NCI-H82 treated with DMSO at 0.1 percent for 48 hours (cell line): ENCODE results near the gene SNX9.
"Not testable (repeated sequence)": the region's sequence is repeated elsewhere in the genome, so short reads cannot be mapped to it uniquely, and the experiment has no call there.

Experiments
- DNase-seq: peaks from one replicate; lab custom pipeline; 2025; ENCODE audit not compliant: unreplicated experiment; lab: John Stamatoyannopoulos, UW

The SNX9 gene

GRCh38 chr6:157830354-157831017 is 7.4 kb downstream of the SNX9 start:
- DNase-seq, result peak; percentile 59

- DNase-seq, result peak; percentile 88
These were observed 7.9 kb downstream of the SNX9 start for GRCh38 chr6:157831018-157831369.

DNA sequence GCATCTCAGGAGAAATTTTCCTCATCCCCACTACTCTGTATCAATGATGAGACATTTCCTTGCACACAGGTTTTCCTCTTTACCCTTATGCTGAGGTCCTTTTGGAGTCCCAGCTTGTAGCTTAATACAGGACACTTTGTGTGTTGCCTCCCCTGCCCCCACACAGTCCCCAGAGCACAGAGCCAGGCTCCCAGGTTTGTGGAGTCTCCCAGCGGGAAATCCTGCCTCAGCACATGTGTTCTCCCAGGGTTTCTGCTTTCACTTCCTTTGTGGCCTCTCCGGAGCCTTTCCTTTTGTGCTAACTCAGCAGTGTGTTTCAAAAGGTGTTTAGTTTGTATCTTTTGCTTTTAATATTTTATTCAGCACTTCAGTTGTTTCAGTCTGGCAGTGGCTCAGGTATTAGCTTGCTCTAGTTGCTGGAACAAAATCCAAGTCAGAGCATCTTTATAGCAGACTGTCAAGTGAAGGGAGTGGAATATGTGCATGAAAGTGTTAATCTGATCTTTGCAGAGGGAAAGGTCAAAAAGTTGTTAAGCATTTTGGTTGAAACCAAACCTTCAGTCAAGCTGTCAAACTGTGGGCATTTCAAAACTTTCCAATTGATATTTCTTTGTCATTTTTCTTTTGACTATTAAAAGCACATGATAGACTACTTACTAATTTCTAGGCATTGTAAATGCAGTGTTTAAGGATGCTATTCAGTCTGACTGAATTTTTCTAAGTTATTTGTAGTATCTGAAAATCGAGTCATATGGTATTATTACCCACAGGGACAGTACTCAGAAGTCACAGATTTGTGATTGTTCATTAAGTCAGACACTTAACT is 8.6 kb downstream of the SNX9 start:
- DNase-seq, result peak; percentile 88

DNA sequence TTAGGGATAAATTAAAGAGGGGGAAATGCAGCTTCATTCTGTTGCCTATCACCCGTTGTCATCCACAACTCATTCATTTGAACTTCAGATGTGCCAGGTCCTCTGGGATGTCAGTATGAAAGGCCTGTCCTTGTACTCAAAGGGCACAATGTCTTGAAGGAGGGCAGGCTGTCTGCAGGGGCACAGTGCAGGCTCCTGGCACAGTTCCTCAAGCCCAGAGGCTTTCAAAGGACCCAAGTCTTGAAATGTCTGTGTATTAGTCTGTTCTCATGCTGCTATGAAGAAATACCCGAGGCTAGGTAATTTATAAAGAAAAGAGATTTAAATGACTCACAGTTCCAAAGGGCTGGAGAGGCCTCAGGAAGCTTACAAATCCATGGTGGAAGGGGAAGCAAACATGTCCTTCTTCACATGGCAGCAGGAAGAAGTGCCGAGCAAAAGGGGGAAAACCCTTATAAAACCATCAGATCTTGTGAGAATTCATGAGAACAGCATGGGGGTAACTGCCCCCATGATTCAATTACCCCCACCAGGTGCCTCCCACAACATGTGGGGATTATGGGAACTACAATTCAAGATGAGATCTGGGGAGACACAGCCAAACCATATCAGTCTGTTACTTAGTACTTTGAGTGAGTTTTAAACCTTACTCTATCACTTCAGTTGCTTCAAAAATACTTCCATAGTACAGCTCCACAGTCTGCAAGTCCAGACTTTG is 9.4 kb downstream of the SNX9 start:
- DNase-seq, result peak; percentile 34

- no peak for DNase-seq
These were observed 11.5 kb downstream of the SNX9 start for GRCh38 chr6:157834549-157834948.

DNA sequence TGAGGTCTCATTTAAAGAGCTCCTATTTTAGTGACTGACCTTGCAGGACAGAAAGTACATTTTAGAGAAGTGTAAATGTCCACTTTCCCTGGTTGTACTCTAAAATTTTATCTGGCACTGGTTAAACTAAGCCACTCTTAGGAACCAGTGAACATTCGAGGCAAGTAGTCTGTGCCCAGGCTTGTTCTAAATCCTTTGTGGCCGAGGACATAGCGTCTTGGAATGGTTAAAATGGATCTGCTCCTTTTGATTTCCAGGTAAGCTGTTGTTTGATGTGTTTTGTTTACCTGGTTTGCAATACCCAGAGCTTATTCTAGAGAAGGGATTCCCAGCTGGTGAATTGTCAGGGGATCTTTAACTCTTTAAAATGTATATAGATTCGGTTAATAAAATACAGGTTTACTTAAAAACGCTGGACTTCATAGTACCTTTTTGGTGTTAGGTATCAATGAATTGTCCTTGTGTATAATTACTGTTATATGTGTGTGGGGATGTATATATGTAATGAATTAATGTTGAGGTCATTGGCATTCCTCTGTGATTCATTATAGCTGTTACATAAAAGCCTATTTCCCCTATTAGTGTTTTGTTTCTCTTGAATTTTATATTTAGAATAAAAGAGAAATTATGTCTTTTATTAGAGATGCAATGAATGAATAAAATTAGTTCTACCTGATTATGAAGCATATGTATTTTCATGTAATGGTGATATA is 15.8 kb downstream of the SNX9 start:
- no peak for DNase-seq

DNA sequence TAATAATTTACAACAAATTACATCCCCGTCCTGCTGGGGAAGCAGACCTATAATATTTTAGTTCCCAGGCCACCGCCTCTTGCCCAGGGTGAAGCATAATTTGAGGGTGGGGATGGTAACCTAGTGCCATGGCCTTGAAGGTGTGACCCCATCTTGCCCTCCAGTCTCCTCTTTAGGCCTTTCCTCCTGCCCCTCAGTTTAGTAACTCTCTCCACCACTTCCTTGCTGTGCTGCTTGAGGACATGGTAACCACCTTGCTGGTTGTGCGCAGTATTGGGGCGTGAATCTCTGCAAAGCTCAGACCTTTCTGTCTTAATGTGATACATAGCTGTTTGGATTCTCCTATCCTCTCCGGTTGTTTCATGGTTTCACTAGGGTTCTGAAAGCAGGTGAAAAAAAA is 16.6 kb downstream of the SNX9 start:
- DNase-seq, result no peak

GRCh38 chr6:157840261-157840660 is 17.2 kb downstream of the SNX9 start:
- DNase-seq, result peak; percentile 79

DNA sequence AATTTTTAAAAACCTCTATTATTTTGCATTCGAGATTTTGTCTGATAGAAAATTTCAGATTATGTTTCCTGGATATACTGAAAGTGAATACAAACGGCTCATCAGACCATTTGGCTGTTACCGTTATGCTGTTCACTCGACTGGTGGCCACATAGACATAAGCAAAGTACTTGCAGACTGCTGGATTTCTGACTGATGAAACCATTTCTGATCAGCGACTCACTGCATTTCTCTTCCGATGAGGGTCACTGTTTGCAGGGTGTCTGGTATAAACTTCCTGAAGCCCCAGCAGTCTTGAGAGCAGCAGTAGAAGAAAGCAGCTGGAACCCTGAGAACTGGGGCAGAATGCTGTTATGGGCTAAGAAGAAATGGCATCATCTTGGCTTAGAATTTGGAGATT is 17.7 kb downstream of the SNX9 start:
- DNase-seq, result peak; percentile 64

DNA sequence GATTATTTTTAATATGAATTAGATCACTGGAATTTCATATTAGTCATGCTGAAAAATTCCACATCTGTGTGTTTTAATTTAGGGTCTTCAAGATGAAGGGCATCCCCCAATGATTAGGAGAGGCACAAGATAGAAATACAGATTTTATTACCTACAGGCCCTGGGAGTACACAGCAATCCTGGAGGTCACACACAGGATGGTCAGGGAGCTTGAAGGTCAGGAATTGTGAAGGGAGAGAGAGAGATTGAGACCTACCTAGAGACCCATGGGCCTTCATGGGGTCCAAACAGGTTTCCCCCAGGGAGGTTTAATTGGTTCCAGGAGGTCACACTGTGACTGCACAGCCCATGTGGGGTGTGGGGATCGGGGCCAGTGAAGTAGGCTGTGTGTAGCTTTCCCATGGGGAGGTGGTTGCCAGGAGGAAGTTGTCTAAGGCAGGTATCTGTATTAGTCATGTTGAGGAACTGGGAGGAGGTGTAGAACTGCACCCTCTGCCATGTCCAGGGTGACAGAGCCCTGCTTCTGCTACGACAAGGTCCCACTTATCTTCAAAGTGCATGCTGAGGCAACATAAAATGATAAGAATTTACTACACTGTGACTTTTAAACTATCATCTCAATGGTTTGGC is 18.3 kb downstream of the SNX9 start:
- DNase-seq, result no peak

- DNase-seq, result no peak
These were observed 19.2 kb downstream of the SNX9 start for GRCh38 chr6:157842212-157842611.

GRCh38 chr6:157844196-157844595 is 21.1 kb downstream of the SNX9 start:
- not testable (repeated sequence) for DNase-seq

- no peak for DNase-seq
These were observed 22.6 kb downstream of the SNX9 start for GRCh38 chr6:157845493-157846259.

- DNase-seq, result no peak
These were observed 24.8 kb downstream of the SNX9 start for GRCh38 chr6:157847846-157848245.

DNA sequence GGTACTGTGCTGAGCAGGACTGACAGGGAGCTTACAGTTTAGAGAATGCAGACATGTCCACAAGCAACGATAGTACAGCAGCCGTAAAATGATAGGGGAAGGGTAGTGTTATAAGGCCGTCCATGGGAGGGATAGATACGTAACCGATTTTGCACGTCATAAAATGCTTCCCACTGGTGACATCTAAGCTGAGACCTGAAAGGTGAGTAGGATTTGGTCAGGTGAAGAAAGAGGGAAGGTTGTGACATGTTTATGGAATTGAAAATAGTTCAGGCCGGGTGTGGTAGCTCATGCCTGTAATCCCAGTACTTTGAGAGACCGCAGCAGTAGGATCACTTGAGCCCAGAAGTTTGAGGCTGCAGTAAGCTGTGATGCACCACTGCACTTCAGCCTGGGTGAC is 25.6 kb downstream of the SNX9 start:
- DNase-seq, result no peak

- no peak for DNase-seq
These were observed 26.4 kb downstream of the SNX9 start for GRCh38 chr6:157849288-157850017.

GRCh38 chr6:157850030-157850429 is 27.0 kb downstream of the SNX9 start:
- no peak for DNase-seq

DNA sequence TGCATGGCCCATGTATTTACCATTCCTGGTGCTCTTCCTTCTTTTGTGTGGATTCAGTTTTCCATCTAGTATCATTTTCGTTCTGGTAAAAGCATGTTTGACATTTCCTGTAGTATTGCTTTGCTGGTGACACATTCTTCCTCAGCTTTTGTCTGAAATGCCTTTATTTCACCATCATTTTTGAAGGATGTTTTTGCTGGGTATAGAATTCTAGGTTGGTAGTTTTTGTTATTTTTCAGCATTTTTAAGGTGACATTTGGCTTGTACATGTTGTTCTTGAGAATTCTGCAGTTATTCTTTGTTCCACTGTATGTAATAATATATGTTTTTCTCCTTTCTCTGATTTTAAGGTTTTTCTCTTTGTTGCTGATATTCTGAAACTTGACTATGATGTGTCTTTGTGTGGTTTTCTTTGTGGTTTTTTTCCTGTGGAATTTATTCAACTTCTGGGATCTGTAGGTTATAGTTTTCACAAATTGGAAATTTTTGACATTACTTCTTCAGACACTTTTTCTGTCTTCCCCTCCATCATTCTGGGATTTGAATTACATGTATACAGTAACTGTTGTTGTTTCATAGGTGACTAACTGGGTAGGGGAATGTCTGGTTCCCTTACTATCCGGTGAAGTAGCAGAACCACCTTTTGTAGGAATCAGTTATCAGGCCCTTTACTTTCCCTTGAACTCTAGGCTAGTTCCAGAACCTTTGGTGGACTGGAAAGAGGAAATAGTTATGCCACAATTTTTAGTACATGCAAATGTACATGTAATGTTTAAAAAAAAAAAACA is 30.2 kb downstream of the SNX9 start:
- no peak for DNase-seq
